ENCODE measurements around the gene ARHGAP15.

The ARHGAP15 gene

DNA sequence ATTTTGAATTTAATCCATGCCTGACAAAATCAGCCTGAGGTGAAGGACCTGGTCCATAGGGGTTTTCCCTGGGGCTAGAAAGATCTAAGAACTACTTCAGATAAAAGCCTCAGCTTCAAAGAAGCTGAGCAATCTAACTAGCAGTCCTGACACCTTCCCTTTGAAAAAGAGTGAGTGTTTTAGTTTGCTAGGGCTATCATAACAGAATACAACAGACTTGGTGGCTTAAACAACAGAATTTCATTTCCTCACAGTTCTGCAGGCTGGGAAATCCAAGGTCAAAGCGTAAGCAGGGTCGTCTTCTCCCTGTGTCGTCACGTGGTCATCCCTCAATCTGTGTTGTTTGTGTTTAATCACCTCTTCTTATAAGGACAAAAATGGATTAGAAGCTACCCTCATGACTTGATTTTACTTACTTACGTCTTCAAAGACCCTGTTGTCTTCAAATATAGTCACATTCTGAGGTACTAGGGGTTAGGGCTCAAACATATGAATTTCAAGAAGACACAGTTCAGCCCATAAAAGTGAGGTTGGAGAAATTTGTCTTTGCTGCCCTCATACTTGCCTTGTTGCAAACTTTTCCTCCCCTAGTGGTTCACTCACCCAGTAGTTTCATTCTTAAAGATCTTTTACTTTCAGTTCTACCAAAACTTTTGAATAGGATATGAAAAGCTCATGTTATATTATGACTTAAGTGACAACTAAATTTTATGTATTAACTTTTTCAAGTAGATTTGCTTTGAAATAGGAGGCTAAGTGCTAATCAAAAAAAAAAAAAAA is 673.8 kb downstream of the ARHGAP15 start:
- no peak for FAIRE-seq

DNA sequence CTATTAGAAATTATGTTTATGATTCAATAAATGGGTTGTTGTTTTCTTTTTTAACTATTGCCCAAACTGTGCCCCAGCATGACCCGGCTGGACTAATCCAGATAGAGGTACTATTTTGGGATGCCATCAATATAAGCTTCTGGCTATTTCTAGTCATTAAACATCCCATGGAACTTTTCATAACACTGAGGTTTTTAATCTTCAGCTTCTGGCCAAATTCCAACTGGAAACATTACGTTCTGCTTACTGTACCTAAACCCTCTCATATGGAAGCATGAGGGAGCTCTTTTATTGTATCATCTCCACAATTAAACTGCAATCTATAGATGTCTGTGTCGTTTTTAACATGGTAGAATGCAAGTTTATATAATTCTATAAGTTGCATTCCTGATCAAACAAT is 674.7 kb downstream of the ARHGAP15 start:
- no peak for FAIRE-seq

- no peak for FAIRE-seq
These were observed 676.4 kb downstream of the ARHGAP15 start for GRCh38 chr2:143805666-143806065.

GRCh38 chr2:143807192-143807591 is 678.0 kb downstream of the ARHGAP15 start:
- FAIRE-seq, result no peak

GRCh38 chr2:143807671-143808070 is 678.5 kb downstream of the ARHGAP15 start:
- FAIRE-seq, result no peak

DNA sequence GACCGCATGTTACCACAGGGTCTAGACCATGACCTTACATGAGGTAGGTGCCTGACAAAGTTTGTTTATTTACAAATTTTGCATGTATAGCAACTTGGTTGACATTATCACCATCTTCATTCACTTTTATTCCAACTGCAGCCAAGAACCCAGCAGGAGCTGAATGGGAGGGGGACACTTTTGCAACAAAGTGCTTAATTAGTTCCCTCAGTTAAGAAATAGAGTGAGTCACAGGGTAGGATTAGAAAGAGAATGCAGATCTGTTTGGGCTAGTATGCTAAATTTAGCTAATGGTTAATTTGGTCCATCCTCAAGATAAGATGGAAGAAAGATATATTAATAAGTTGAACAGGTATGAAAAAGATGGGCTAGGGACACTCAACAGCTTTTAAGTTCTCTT is 678.9 kb downstream of the ARHGAP15 start:
- FAIRE-seq, result no peak

GRCh38 chr2:143815082-143815481 is 685.9 kb downstream of the ARHGAP15 start:
- FAIRE-seq, result no peak

GRCh38 chr2:143816916-143817315 is 687.7 kb downstream of the ARHGAP15 start:
- FAIRE-seq, result no peak
